Prostate gland (tissue), 2 donors: ENCODE data around the gene FGGY.

Source experiments
- POLR2A ChIP-seq: fragments of 450-650 bp; IDR thresholded peaks from one replicate; pipeline ENCODE4 v1.6.1; 2016; ENCODE audit warnings: antibody characterized with exemption, mild to moderate bottlenecking
- POLR2AphosphoS5 ChIP-seq: sonication (generic); formaldehyde crosslinking; IDR thresholded peaks from one replicate; pipeline ENCODE4 v1.6.1; 2017; ENCODE audit warnings: antibody characterized with exemption
- TF ChIP-seq, protein P1 (sequence below), 4 experiments: fragments of 200-600 bp in 2 of 4; fragments of 450-650 bp in 2 of 4; sonication (generic) in 2 of 4; IDR thresholded peaks; 1 replicate in 3 of 4; 2 replicates in 1 of 4; pipeline ENCODE4 v1.5.1; 2016 to 2019; ENCODE audit warnings: antibody characterized with exemption in 4 of 4, mild to moderate bottlenecking in 2 of 4, moderate library complexity in 2 of 4

DNA sequence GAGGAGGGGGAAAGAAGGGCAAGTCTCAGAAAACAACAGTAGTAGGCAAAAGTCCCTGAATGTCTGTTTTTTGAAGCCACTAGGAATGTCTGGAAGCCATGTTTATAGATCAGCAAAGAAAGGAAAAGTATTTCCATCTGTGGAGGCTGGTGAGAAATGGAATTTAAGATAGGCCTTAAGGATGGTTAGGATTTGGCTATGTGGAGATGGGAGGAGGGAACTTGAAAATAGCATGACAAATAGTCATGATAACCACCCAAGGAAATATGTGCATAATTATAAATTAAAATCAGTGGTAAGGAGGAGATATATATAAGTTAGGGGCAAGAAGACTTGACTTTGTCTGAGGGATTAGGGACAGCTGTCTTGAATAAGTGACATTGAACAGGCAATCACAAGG, 33.8 kb upstream of the FGGY start:
- TF ChIP-seq POLR2AphosphoS5 (no peak), POLR2A (no peak)
- TF ChIP-seq, protein P1, sequence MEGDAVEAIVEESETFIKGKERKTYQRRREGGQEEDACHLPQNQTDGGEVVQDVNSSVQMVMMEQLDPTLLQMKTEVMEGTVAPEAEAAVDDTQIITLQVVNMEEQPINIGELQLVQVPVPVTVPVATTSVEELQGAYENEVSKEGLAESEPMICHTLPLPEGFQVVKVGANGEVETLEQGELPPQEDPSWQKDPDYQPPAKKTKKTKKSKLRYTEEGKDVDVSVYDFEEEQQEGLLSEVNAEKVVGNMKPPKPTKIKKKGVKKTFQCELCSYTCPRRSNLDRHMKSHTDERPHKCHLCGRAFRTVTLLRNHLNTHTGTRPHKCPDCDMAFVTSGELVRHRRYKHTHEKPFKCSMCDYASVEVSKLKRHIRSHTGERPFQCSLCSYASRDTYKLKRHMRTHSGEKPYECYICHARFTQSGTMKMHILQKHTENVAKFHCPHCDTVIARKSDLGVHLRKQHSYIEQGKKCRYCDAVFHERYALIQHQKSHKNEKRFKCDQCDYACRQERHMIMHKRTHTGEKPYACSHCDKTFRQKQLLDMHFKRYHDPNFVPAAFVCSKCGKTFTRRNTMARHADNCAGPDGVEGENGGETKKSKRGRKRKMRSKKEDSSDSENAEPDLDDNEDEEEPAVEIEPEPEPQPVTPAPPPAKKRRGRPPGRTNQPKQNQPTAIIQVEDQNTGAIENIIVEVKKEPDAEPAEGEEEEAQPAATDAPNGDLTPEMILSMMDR (IDR thresholded peaks at IDR 0.05) = no peak
